ENCODE results near the gene DHRS12. TPM values are rescaled to one million over a fixed set of nuclear protein-coding genes. Genes with fewer than 3 reads are reported as not detected.

DHRS12 gene
- total and polyA plus RNA-seq, 3 experiments from 2014 or later = 7.1 to 35.6 (median 7.2) TPM

DNA sequence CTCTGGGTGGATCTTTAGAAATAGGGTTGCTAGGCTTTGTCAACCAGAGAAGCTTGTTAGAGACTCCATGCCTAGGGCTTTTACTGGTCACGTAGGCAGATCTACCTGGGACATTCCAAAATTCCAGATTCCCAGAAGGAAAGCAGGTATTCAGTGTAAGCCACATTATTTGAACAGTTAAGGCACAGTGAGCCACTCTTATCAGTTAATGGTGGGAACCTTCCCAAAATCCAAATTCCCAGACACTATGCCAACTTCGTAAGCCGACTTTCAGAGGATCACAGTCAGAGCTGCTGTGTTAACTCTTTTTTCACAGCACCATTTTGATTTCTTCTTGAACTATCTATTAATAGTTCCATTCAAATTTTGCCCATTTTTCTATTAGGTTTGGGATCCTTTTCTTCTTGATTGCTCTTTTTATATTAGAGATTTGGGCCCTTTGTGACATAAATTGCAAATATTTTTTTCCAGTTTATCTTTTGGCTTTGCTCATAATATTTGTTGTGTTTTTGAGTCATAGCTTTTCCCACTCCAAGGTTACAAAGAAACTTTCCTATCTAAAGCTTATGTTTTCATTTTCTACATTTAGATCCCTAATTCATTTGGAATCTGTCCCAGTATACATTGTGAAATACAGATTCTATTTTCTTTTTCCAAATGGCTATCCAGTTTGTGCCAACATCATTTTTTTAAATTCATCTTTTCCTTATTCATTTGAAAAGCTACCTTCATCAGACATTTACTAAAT, 77.3 kb downstream of the DHRS12 start:
- Histone ChIP-seq H3K27me3 (ENCODE audit: insufficient read depth, low read length, poor library complexity, severe bottlenecking) (no peaks in the 10 kb centered on the region), H3K27ac (ENCODE audit: low read depth, low read length) (no peak overlapping the region), H3K4me1 (ENCODE audit: insufficient read depth, low read length) (no peaks in the 10 kb centered on the region), H3K9me3 (ENCODE audit: low read length) (no peaks in the 10 kb centered on the region), H3K36me3 (ENCODE audit: insufficient read depth, low read length) (peaks cover 5% of the 10 kb centered on the region), H3K4me3 (ENCODE audit: low read length) (no peak overlapping the region)
- no peaks in the 10 kb centered on the region for H3K9me3 Mint-ChIP-seq
- no peaks in the 10 kb centered on the region for H3K27me3 Mint-ChIP-seq
- no peak overlapping the region for H3K4me3 Mint-ChIP-seq
- H3K36me3 Mint-ChIP-seq = peaks cover 9 to 27% (median 14%) of the 10 kb centered on the region in 3 donors
- ChIA-PET CTCF (interaction anchor here (1.0 kb wide), 1 partner anchor 12 kb away, joined by 3 read pairs; no protein-coding TSS in a partner anchor), POLR2A (no interaction called here)
- H3K27ac Mint-ChIP-seq = peak overlapping the region in 1 of 8 donors; percentile 21
- no peak for DNase-seq
- H3K4me1 Mint-ChIP-seq = peaks cover 0 to 3% (median 2%) of the 10 kb centered on the region in 3 donors

DNA sequence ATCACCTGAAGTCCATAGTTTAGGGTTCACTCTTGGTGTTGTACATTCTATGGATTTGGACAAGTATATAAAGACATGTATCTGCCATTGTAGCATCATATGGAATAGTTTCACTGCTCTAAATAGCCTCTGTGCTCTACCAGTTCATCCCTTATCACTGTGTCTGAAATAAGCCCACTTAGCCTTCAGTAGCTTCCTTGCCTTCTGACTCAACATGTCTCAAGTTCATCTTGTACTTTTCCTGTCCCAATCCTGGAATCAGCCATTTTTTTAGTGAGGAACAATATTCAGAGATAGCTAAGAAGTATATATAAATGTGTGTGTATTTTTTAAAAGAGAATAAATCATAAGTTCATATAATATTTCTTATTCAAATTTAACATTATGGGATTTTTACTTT, 79.2 kb downstream of the DHRS12 start:
- H3K4me3 ChIP-seq (ENCODE audit: low read length) = no peak overlapping the region
- H3K27me3 Mint-ChIP-seq = no peaks in the 10 kb centered on the region
- ChIA-PET CTCF (no interaction called here), POLR2A (no interaction called here)
- no peak overlapping the region for H3K27ac Mint-ChIP-seq
- no peaks in the 10 kb centered on the region for H3K27me3 ChIP-seq (ENCODE audit: insufficient read depth, low read length, poor library complexity, severe bottlenecking)
- H3K27ac ChIP-seq (ENCODE audit: low read depth, low read length) = no peak overlapping the region
- H3K36me3 ChIP-seq (ENCODE audit: insufficient read depth, low read length) = peaks cover 5% of the 10 kb centered on the region
- no peak overlapping the region for H3K4me3 Mint-ChIP-seq
- no peaks in the 10 kb centered on the region for H3K4me1 ChIP-seq (ENCODE audit: insufficient read depth, low read length)
- no peaks in the 10 kb centered on the region for H3K9me3 ChIP-seq (ENCODE audit: low read length)
- H3K4me1 Mint-ChIP-seq = peaks cover 0 to 3% (median 2%) of the 10 kb centered on the region in 3 donors
- no peaks in the 10 kb centered on the region for H3K9me3 Mint-ChIP-seq
- DNase-seq = no peak
- H3K36me3 Mint-ChIP-seq = peaks cover 13 to 26% (median 14%) of the 10 kb centered on the region in 3 donors

DNA sequence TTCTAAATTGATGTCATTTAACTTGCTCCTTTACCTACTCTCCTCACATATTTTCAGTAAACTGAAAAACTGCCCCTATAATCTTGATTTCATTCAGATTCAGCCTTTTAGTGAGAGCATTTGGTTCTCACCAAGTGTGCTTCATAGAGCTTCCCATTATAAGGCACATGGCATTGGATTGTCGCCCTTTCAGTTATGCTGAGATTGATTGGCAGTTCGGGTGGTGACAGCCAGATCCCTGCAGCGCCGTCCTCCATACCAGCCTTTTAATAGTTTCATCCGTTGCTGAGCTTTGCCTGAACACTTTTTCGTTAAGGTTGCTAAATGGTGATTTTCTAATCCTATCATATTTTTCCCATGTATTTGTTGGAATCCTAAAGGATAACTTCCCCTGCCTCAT, 80.4 kb downstream of the DHRS12 start:
- ChIA-PET POLR2A (no interaction called here), CTCF (no interaction called here)
- DNase-seq = no peak
- peak overlapping the region in 1 of 8 donors; percentile 53 for H3K27ac Mint-ChIP-seq
- no peak overlapping the region for H3K4me3 Mint-ChIP-seq
- Histone ChIP-seq H3K4me1 (ENCODE audit: insufficient read depth, low read length) (no peaks in the 10 kb centered on the region), H3K9me3 (ENCODE audit: low read length) (no peaks in the 10 kb centered on the region), H3K27ac (ENCODE audit: low read depth, low read length) (no peak overlapping the region), H3K27me3 (ENCODE audit: insufficient read depth, low read length, poor library complexity, severe bottlenecking) (no peaks in the 10 kb centered on the region), H3K36me3 (ENCODE audit: insufficient read depth, low read length) (peaks cover 5% of the 10 kb centered on the region), H3K4me3 (ENCODE audit: low read length) (no peak overlapping the region)
- no peaks in the 10 kb centered on the region for H3K9me3 Mint-ChIP-seq
- H3K27me3 Mint-ChIP-seq = no peaks in the 10 kb centered on the region
- peaks cover 14 to 30% (median 16%) of the 10 kb centered on the region in 3 donors for H3K36me3 Mint-ChIP-seq
- H3K4me1 Mint-ChIP-seq = peaks cover 0 to 3% (median 2%) of the 10 kb centered on the region in 3 donors

DNA sequence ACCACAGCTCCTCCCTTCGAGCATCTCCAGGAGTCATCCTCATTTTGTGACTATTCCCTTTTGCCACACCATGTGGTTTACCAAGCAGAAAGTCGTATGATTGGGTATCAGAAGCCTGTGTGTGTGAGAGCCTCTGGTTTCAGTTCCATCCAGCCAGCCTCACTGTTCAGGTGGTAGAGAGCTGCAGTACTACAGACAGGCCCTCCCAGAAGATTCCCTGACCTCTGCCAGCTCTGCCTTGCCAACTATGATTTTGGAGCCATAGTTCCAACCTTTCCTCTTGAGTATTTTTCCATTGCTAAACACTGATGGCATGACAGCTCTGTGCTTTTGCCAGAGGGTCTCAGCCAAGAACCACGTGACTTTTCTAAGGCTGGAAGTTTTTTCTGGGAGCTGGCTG, 82.5 kb downstream of the DHRS12 start:
- H3K27me3 Mint-ChIP-seq = no peaks in the 10 kb centered on the region
- no peaks in the 10 kb centered on the region for H3K9me3 Mint-ChIP-seq
- H3K4me1 Mint-ChIP-seq = peaks cover 0 to 2% (median 0%) of the 10 kb centered on the region in 3 donors
- ChIA-PET POLR2A (no interaction called here), CTCF (no interaction called here)
- no peaks in the 10 kb centered on the region for H3K36me3 ChIP-seq (ENCODE audit: insufficient read depth, low read length)
- H3K36me3 Mint-ChIP-seq = peaks cover 7 to 13% (median 12%) of the 10 kb centered on the region in 3 donors
- no peak overlapping the region for H3K27ac ChIP-seq (ENCODE audit: low read depth, low read length)
- peak overlapping the region in 2 of 8 donors; percentile 20 to 24 for H3K27ac Mint-ChIP-seq
- no peaks in the 10 kb centered on the region for H3K9me3 ChIP-seq (ENCODE audit: low read length)
- H3K4me3 Mint-ChIP-seq = no peak overlapping the region
- no peak for DNase-seq
- H3K4me1 ChIP-seq (ENCODE audit: insufficient read depth, low read length) = no peaks in the 10 kb centered on the region
- H3K4me3 ChIP-seq (ENCODE audit: low read length) = no peak overlapping the region
- no peaks in the 10 kb centered on the region for H3K27me3 ChIP-seq (ENCODE audit: insufficient read depth, low read length, poor library complexity, severe bottlenecking)

DNA sequence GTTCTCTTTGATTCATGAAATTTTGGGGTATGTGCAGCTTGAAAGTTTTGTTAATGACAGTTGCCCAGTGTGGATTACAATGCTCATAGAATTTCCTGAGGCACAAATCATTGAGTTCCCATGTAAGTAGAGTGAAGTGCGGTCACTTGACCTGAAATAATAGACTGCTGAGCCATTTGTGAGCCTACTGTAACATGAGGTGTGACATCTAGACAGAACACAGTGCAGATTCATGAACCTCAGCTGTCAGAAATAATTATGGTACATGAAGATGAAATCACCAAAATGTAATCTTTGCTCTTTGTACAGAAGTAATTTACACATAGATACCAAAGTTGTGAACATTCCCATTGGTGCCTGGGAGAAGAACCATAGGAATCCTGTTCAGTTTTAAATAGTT, 84.6 kb downstream of the DHRS12 start:
- H3K4me3 Mint-ChIP-seq = no peak overlapping the region
- peaks cover 0 to 2% (median 0%) of the 10 kb centered on the region in 3 donors for H3K4me1 Mint-ChIP-seq
- H3K27ac Mint-ChIP-seq = peak overlapping the region in 1 of 8 donors; percentile 19
- H3K36me3 Mint-ChIP-seq = peaks cover 0 to 10% (median 8%) of the 10 kb centered on the region in 3 donors
- DNase-seq = no peak
- H3K9me3 ChIP-seq (ENCODE audit: low read length) = no peaks in the 10 kb centered on the region
- CTCF ChIA-PET = no interaction called here
- no peaks in the 10 kb centered on the region for H3K27me3 ChIP-seq (ENCODE audit: insufficient read depth, low read length, poor library complexity, severe bottlenecking)
- POLR2A ChIA-PET = no interaction called here
- no peaks in the 10 kb centered on the region for H3K27me3 Mint-ChIP-seq
- H3K4me1 ChIP-seq (ENCODE audit: insufficient read depth, low read length) = no peaks in the 10 kb centered on the region
- no peak overlapping the region for H3K27ac ChIP-seq (ENCODE audit: low read depth, low read length)
- no peak overlapping the region for H3K4me3 ChIP-seq (ENCODE audit: low read length)
- no peaks in the 10 kb centered on the region for H3K9me3 Mint-ChIP-seq
- H3K36me3 ChIP-seq (ENCODE audit: insufficient read depth, low read length) = no peaks in the 10 kb centered on the region

Other genes starting within 250 kb of the DHRS12 start
- gene WDFY2, start 219.7 kb downstream of the DHRS12 start, total RNA-seq = 1 to 10 TPM; 6.1 to 7.1 TPM
- gene WDFY2, start 219.7 kb downstream of the DHRS12 start, polyA plus RNA-seq = 3.9 TPM
- gene TMEM272, start 41.0 kb upstream of the DHRS12 start, total RNA-seq = under 1 TPM; 0.35 to 0.69 TPM
- gene TMEM272, start 41.0 kb upstream of the DHRS12 start, polyA plus RNA-seq = 0.12 TPM
- gene CCDC70, start 57.8 kb upstream of the DHRS12 start, total RNA-seq = not detected
- gene CCDC70, start 57.8 kb upstream of the DHRS12 start, polyA plus RNA-seq = not detected
- 1 to 10 TPM; 1.1 to 1.2 TPM for gene ATP7B, start 207.3 kb upstream of the DHRS12 start, total RNA-seq
- gene ATP7B, start 207.3 kb upstream of the DHRS12 start, polyA plus RNA-seq = 0.18 TPM
- gene ALG11, start 208.2 kb upstream of the DHRS12 start, total RNA-seq = 10 to 100 TPM; 30.3 to 32.5 TPM
- 28.7 TPM for gene ALG11, start 208.2 kb upstream of the DHRS12 start, polyA plus RNA-seq
- gene UTP14C, start 220.5 kb upstream of the DHRS12 start, total RNA-seq = 10 to 100 TPM; 11.4 to 13.3 TPM
- gene UTP14C, start 220.5 kb upstream of the DHRS12 start, polyA plus RNA-seq = 3.3 TPM